Stimulated activated CD8-positive, alpha-beta memory T cell treated with anti-CD3 and anti-CD28 coated beads, Interleukin-15, amount 100 ng/mL, for 48 hours (primary cell): ENCODE measurements around the gene ATOH8.

Experiments used
- DNase-seq, 2 donors: peaks; one replicate each; pipeline ENCODE4 v3.0.0-alpha.2; 2020; ENCODE audit warnings: low read depth in 2 of 2

ATOH8 gene

DNA sequence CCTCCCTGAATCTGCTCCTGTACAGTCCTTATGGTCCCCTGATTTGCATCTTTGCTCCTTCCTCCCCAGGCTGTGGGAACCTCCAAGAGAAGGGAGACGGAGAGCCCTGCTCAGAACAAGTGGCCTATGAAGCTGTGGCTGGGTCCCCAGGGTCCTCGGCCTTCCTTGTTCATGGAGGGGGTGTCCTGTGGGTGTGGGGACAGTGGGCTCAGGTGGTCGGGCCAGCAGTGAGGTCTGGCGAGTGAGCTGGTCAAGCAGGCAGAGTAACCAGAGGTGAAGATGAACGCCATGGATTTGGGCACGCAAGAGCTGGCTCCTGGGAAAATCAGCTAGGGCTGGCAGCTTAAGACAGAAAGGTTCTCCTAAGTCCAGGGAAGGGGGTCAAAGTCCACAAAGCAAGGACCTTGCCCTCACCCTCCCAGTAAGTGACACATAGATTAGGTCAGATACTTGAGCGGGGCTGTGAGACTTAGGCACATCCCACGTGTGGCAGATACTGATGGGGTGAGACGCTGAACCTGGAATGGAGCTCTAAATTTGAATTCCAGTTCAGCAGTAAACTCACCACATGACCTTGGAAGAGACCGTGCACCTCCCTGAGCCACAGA lies 34.8 kb upstream of the ATOH8 start:
- DNase-seq = no peak

DNA sequence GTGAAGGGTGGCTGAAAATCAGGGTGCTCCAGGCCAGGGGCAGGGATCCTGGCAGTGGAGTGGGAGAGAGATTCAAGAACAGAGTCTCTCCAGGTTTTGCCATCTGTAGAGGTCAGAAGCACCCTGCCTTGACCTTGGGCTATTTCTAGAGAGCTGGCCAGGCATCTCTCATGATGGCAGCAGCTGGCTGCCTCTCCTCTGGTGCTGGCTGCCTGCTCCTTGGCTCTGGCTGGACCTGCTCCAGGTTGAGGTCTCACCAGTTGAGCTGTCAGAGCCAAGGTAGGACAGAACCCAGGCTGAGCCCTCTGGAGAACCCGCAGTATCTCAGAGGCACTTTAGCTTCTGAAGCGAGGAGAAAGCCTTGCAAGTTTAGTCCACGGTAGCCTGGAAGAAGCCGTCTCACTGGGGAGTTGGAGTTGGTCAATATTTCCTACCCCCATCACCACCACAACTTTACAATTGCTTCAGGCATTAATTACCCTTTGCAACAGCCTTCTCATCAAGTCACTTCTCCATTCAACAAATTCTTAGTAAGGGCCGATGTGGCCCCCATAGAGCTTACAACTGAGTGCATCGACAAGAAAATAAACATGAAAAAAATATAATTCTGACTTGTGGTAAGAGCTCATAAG lies 34.1 kb upstream of the ATOH8 start:
- no peak for DNase-seq

DNA sequence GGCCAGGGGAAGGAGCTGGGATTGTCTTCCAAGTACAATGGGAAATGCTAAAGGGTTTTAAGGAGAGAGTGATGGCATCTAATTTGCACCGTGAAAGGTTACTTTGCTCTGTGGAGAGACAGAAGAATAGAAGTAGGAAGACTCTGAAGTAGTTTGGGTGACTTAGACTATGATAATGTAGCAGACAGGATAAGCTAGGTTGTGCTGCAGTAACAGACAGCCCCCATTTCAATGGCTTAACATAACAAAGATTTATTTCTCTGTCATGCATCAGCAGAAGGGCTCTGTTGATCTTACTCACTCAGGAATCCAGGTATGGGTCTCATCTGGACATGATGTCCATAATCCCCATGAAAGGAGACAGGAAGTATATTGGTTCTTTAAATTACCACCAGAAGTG lies 33.3 kb upstream of the ATOH8 start:
- DNase-seq = no peak

DNA sequence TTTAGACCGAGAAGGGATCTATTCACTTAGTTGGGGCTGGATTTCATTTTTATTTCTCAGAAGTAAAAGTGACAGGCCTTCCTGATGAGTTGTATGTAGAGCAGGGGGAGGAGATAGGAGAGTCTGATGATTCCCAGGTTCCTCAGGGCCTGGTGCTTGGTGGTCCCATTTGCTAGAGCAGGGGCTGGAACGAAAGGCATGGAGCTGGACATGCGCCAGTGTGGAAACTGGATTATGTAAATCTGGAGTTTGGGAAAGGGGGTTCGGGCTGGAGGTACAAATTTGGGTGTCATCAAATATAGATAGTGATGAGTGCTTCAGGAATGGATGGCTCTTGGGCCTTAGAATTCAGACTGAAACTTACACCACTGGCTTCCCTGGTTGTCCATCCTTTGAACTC lies 32.1 kb upstream of the ATOH8 start:
- DNase-seq = no peak

GRCh38 chr2:85722519-85722918 lies 31.3 kb upstream of the ATOH8 start:
- no peak for DNase-seq

GRCh38 chr2:85723707-85724360 lies 30.0 kb upstream of the ATOH8 start:
- DNase-seq = no peak

DNA sequence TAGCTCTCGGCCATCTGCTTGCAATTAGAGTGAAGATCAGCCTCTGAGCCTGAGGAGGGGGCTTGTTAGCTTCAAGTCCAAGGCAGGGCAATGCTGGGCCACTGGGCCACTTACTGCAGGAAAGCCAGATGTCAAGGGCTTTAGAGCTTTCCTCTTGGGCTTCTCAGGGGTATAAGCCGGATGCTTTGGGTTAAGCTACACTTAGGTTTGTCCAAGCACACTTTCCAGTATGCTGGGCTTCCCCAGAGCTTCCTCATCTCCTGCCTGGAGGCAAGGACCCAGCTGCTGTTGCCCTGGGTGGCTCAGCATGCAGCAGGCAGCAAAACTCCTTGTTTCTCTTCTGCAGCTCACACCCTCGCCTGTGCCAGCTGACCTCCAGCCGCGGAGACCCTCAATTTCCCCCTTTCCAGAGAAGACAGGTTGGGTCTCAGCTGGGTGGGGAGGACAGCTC lies 29.0 kb upstream of the ATOH8 start:
- no peak for DNase-seq

DNA sequence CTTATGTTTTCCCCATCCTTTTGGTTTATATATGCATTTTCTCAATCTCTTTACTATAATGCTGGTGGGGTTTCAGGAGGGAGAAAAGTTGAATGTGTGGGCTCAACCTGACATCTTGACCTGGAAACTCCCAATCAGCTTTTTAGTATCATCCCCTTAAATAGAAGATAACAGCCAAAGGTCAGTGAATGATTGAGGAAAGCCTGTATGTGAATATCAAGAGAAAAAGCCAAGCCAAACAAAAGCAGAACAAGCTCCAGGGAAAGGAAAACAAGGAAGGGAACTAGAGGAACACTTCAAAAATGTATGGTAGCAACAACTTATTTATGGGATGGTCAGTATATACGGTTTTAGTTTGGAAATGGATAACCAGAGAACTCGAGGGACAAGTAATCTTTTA lies 28.3 kb upstream of the ATOH8 start:
- DNase-seq = no peak

GRCh38 chr2:85727798-85728197 lies 26.0 kb upstream of the ATOH8 start:
- DNase-seq = no peak

- no peak for DNase-seq
Measured at GRCh38 chr2:85728342-85728741, 25.4 kb upstream of the ATOH8 start.

GRCh38 chr2:85728883-85729824 lies 24.6 kb upstream of the ATOH8 start:
- peak; percentile 53 to 59 for DNase-seq

- no peak for DNase-seq
Measured at GRCh38 chr2:85729825-85730510, 23.8 kb upstream of the ATOH8 start.

DNA sequence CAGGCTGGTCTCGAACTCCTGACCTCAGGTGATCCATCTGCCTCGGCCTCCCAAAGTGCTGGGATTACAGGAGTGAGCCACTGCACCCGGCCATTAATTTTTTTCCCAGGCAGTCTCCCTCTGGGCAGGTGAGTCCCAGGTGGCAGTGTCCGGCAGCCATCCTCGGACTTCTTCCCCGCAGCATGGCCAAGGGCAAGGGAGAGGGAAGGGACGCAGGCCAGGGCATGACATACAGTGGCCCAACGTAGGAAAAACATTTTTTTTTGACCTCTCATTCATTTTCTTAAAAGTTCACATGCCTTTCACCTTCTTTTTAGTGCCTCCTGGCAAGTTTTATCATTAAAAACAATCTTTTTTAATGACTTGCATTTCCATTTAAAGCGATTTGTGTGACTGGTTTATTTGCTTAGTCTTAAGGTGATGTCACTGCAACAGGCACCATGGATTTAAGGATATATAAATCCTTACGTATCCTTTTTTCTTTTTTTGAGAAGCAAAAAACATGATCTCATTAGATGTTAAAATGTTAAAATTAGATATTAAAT lies 23.0 kb upstream of the ATOH8 start:
- DNase-seq = no peak

DNA sequence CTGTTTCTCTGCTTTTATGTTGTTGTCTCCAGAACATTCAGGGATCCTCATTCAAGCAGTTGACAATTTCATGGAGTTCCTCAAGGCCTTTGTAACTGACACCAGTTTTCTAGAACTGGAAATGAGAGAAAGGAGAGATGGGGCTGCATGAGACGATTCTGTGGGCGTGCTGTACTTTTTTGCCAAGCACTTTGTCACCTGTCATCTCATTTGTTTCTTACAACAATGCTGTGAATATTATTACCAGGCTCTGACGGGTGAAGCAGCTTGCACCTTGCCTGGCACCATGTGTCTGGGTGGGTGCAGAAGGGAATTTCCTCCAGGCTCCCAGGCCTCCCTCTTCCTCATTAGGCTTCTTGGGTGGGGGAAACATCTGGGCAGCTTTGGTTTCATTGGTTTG lies 22.2 kb upstream of the ATOH8 start:
- DNase-seq = no peak

DNA sequence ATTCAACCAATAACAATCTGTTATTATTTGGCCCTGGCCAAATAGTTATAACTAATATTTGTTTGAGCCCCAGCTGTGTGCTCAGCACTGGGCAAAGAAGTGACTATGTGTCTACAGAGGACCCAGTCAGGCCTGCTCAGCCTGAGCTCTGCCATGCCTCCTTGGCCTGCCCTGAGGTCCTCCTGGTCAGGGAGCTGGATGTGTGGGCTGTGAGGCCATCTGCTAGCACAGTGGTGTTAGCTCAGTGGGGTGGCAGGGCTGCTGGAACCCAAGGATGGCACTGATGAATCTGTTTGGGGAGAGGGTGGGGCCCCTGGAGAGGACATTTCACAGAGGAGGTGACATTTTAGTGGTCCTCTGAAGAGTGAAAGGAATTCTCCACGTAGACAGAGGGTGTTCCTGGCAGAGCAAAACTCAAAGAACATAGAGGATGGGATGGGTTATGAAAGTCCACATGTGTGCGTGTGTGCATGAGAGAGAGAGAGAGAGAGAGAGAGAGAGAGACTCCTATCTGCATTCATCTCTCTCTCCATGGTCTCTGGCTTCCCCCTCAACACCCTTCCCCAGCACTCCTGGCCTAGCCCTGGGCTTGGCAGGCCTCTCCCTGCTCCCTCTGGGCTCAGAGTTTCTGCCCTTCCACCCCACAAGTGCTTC lies 21.2 kb upstream of the ATOH8 start:
- DNase-seq = no peak

- DNase-seq = no peak
Measured at GRCh38 chr2:85733121-85733960, 20.4 kb upstream of the ATOH8 start.

DNA sequence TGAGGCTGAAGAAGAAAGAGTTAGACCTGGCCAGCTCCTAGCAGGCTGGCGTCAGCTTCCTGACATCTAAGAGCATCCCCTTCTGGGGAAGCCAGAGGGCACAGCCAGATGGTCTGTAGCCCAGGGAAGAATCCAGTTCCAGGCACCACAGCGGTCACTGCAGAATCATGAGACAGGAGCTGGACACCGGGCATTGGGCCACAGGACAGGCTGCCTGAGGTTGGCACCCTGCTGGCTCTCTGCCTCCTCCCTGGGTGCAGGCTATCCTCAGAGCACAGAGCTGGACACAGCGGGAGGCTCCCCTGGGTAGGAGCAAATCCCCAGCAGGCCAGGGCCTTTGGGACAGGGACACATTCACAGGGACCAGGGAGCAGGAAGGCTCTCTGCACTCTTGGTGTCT lies 19.8 kb upstream of the ATOH8 start:
- no peak for DNase-seq

- DNase-seq = no peak
Measured at GRCh38 chr2:85734942-85735608, 18.7 kb upstream of the ATOH8 start.

DNA sequence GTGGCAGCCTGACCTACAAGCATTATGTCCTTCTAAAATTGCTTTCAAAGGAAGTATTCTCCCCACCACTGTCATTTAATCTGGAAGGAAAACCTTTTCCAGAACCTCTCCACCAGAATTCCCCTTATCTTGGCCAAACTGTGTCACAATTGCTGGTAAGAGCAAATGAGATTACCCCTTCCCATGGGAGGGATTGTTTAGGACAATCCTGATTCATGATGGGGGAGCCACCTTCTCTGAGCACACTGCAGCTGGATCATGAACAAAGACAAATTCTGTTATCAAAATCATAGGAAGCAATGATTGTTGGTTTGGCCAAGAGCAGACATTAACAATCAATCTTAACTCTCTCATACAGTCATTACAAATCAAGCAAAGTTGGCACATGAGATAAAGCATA lies 18.1 kb upstream of the ATOH8 start:
- no peak for DNase-seq
